Erythroblast (primary cell): ENCODE results near the gene SPTBN4.
"Not testable (repeated sequence)": the region's sequence is repeated elsewhere in the genome, so short reads cannot be mapped to it uniquely, and the experiment has no call there.

Experiments
- GATA1 ChIP-seq: IDR thresholded peaks from 2 replicates; pipeline ENCODE4 v1.6.1; 2011; ENCODE audit warnings: low read depth, mild to moderate bottlenecking, control low read depth, low read length, moderate library complexity
- POLR2A ChIP-seq: IDR thresholded peaks from 2 replicates; pipeline ENCODE4 v1.6.1; 2011; ENCODE audit warnings: mild to moderate bottlenecking, low read length

GRCh38 chr19:40428197-40428596, 38.6 kb upstream of the SPTBN4 start:
- TF ChIP-seq POLR2A, GATA1: not testable (repeated sequence)
